ENCODE measurements around the gene PAH.

- TF ChIP-seq CTCF (IDR thresholded peaks at IDR 0.05), result no peak
- TF ChIP-seq POLR2AphosphoS5 (IDR thresholded peaks at IDR 0.05), result no peak
These were observed 36.2 kb upstream of the PAH start for GRCh38 chr12:102953221-102953620.

Data from esophagus muscularis mucosa (tissue), 3 donors.